Vagina (tissue), 2 donors: ENCODE data around the gene ARID1A.

Experiments used
- POLR2AphosphoS5 ChIP-seq, 2 donors: sonication (generic); formaldehyde crosslinking; IDR thresholded peaks; one replicate each; pipeline ENCODE4 v1.9.0; 2017; ENCODE audit warnings: antibody characterized with exemption in 2 of 2, mild to moderate bottlenecking in 2 of 2, low read depth in 1 of 2; ENCODE audit not compliant: insufficient read depth in 1 of 2
- TF ChIP-seq, protein P1 (sequence below), 3 experiments: fragments of 450-650 bp in 2 of 3; fragments of 200-600 bp in 1 of 3; sonication (generic) in 1 of 3; IDR thresholded peaks; one replicate each; pipeline ENCODE4 v1.5.1; 2017 to 2019; ENCODE audit warnings: antibody characterized with exemption in 3 of 3, mild to moderate bottlenecking in 2 of 3, moderate library complexity in 2 of 3

DNA sequence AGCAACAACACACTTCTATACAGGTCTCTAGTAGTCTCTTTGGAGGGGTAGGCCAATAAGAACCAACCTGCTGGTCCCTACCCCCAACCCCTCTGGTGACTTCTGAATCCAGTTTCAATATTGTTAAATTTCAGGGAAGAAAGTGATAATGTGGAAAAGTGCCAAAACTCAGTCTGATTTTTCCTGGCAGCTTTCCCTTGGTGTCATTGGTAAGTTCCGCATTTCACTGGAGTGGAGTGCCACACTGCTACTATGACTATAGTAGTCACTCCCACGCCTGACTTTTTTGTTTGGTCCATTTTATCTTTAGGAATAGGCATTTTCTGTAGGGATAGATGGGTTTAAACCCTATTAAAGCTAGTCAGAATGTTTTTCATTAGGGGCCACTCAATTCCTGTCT is 5.7 kb upstream of the ARID1A start:
- TF ChIP-seq, protein P1, sequence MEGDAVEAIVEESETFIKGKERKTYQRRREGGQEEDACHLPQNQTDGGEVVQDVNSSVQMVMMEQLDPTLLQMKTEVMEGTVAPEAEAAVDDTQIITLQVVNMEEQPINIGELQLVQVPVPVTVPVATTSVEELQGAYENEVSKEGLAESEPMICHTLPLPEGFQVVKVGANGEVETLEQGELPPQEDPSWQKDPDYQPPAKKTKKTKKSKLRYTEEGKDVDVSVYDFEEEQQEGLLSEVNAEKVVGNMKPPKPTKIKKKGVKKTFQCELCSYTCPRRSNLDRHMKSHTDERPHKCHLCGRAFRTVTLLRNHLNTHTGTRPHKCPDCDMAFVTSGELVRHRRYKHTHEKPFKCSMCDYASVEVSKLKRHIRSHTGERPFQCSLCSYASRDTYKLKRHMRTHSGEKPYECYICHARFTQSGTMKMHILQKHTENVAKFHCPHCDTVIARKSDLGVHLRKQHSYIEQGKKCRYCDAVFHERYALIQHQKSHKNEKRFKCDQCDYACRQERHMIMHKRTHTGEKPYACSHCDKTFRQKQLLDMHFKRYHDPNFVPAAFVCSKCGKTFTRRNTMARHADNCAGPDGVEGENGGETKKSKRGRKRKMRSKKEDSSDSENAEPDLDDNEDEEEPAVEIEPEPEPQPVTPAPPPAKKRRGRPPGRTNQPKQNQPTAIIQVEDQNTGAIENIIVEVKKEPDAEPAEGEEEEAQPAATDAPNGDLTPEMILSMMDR (IDR thresholded peaks at IDR 0.05): no peak
- no peak for TF ChIP-seq POLR2AphosphoS5 (IDR thresholded peaks at IDR 0.05; ENCODE audit: insufficient read depth in 1 of 2, low read depth in 1 of 2)
